Measurements from ENCODE around the gene SF3B2. TPM values are rescaled to one million over a fixed set of nuclear protein-coding genes. Genes with fewer than 3 reads are reported as not detected.
"Not testable (repeated sequence)": the region's sequence is repeated elsewhere in the genome, so short reads cannot be mapped to it uniquely, and the experiment has no call there.

The SF3B2 gene
- total RNA-seq, 1 donor, result 158 TPM

DNA sequence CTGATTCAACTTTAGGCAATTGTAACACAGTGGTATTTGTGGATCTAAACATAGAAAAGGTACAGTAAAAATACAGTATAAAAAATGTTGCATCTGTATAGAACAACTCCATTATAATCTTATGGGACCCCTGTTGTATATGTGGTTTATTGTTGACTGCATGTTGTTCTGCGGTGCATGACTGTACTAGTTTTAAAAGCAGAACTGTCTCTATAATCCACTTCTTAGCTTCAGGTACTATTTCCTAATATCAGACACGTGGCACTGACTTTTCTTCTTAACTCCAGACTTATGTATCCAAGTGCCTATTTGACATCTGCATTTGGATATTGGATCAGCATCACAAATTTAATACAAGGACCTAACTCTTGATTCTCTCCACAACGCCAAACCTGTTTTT is 59.0 kb downstream of the SF3B2 start:
- H3K4me3 ChIP-seq (ENCODE audit: low read depth, low read length), result no peak overlapping the region
- TF ChIP-seq, protein P1, sequence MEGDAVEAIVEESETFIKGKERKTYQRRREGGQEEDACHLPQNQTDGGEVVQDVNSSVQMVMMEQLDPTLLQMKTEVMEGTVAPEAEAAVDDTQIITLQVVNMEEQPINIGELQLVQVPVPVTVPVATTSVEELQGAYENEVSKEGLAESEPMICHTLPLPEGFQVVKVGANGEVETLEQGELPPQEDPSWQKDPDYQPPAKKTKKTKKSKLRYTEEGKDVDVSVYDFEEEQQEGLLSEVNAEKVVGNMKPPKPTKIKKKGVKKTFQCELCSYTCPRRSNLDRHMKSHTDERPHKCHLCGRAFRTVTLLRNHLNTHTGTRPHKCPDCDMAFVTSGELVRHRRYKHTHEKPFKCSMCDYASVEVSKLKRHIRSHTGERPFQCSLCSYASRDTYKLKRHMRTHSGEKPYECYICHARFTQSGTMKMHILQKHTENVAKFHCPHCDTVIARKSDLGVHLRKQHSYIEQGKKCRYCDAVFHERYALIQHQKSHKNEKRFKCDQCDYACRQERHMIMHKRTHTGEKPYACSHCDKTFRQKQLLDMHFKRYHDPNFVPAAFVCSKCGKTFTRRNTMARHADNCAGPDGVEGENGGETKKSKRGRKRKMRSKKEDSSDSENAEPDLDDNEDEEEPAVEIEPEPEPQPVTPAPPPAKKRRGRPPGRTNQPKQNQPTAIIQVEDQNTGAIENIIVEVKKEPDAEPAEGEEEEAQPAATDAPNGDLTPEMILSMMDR (IDR thresholded peaks at IDR 0.05; ENCODE audit: insufficient read depth, low read length), result no peak
- DNase-seq (ENCODE audit: low read depth), result no peak

DNA sequence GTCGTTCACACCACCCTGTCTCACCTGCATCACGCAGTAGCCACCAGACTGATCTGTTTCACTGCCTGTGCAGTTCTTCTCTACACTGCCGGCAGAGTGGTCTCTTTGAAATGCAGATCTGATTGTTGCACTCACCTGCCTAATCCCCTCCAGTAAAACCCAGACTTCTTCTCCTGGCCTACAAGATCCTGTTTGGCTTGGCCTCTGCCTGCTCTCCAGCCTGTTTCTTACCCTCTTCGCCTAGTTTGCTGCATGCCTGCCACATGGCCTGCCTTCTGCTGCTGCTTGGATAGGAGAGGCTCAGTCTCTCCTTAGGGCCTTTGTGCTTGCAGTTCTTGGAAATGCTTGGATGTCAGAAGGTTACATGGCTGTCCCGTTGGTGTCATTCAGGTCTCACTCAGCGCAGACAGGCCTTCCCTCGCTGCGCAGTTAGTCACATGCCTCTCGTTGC is 59.9 kb downstream of the SF3B2 start:
- no peak overlapping the region for H3K4me3 ChIP-seq (ENCODE audit: low read depth, low read length)
- TF ChIP-seq, protein P1 (IDR thresholded peaks at IDR 0.05; ENCODE audit: insufficient read depth, low read length), result no peak
- no peak for DNase-seq (ENCODE audit: low read depth)

DNA sequence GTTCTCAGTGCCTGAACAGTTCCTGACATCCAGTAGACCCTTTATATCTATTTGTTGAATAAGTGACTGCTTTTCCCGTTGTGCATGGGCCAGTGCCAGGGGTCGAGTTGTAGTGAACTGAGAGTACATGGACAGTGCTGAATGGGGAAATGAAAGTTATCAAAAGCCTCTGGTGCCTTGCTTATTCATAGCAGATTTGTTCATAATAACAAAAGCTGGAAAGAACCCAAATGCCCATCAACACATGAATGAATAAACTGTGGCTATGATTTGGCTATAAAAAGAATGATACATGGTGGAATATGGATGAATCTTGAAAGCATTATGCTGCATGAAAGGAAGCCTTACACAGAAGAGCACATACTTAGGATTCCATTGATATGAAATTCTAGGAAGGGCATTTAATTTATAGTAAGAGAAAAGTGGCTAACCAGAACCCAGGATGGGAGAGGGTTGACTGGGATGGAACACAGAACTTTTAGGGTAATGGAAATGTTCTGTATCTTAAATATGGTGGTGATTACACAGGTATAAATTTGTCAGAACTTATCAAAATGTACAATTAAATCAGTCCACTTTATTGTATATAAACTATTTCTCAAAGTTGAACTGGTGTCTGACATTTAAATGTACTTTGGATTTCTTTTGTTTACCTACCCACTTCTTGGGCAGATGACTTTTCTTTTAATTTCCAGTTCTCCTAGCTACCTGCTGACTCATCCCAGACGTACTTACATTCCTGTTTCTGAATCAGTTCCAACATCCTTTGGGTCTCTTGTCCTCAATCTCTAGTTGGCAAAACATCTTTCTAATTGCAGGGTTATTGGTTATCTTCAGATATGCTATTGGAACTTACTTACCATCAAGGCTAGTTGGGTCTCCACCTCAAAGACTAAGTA is 60.7 kb downstream of the SF3B2 start:
- H3K4me3 ChIP-seq (ENCODE audit: low read depth, low read length), result no peak overlapping the region
- DNase-seq (ENCODE audit: low read depth), result peak; percentile 89
- TF ChIP-seq, protein P1 (IDR thresholded peaks at IDR 0.05; ENCODE audit: insufficient read depth, low read length), result no peak

DNA sequence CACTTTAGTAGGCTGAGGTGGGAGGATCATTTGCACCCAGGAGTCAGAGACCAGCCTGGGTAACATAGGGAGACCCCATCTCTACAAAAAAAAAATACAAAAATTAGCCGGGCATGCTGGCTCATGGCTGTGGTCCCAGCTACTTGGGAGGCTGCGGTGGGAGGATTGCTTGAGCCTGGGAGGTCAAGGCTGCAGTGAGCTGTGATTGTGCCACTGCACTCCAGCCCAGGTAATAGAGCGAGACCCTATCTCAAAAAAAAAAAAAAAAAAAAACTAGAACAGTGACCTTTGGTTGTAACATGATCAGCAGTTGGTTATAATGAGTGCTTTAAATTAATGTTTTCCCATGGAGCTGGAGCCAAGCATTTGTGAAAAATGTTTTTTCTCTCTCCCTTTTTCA is 62.8 kb downstream of the SF3B2 start:
- not testable (repeated sequence) for DNase-seq (ENCODE audit: low read depth)

DNA sequence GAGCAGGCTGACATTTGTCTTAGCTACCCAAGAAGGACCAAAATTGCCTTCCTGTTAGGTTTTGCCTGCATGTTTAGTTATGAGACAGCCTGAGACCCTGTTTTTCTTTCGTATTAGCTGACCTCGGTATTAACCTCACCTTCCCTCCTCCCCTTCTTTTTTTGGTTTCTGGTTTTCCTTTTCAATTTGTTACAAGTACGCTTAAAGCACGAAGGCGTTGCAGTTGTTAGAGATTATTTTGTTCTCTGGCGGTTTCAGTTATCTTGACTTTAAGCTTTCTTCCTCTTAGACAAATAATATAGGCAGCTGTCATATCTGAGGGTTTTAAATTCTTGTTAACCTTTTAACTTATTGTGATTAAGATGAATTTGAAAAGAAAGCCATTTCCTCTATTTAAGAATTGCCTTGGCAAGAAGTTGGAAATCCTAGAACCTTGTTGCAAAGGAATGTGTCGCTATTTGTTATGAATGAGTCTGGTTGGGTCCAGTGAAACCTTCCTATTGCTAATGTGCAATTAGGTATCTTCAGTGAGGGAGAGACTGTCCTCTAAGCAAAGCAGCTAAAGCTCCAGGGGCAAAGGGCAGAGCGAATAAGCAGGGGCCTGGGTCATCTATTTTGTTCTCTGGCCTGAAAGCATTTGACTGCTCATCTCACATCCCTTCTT is 63.6 kb downstream of the SF3B2 start:
- DNase-seq (ENCODE audit: low read depth), result no peak
- no peak overlapping the region for H3K4me3 ChIP-seq (ENCODE audit: low read depth, low read length)
- TF ChIP-seq, protein P1 (IDR thresholded peaks at IDR 0.05; ENCODE audit: insufficient read depth, low read length), result no peak

More for the DNA sequence above, 62.8 kb downstream of the SF3B2 start:
- H3K4me3 ChIP-seq (ENCODE audit: low read depth, low read length), result not testable (repeated sequence)

DNA sequence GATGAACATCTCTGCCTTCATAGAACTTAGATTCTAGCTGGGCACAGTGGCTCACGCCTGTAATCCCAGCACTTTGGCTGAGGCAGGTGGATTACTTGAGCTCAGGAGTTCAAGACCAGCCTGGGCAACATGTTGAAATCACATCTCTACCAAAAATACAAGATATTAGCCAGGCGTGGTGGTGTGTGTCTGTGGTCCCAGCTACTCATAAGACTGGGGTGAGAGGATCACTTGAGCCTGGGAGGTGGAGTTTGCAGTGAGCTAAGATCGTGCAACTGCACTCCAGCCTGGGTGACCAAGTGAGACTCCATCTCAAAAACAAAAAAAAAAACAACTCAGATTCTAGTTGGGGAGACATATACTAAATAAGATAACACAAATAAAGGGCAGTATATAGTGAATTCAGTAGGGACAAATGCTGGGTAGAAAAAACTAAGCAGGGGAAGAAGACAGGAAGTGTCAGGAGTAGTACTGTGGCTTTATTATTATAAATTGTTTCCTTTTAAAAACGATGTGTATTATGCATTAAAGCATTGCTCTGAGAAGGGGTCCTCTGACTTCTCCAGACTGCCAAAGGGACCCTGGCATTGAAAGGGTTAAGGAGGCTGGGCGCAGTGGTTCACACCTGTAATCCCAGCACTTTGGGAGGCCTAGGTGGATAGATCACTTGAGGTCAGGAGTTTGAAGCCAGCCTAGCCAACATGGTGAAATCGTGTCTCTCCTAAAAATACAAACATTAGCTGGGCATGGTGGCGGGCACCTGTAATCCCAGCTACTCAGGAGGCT is 64.6 kb downstream of the SF3B2 start:
- TF ChIP-seq, protein P1 (IDR thresholded peaks at IDR 0.05; ENCODE audit: insufficient read depth, low read length), result no peak
- H3K4me3 ChIP-seq (ENCODE audit: low read depth, low read length), result no peak overlapping the region
- no peak for DNase-seq (ENCODE audit: low read depth)
